Hepatocyte (in vitro differentiated cells): ENCODE data around the gene REV3L. TPM values are rescaled to one million over a fixed set of nuclear protein-coding genes. Genes with fewer than 3 reads are reported as not detected.

Experiments used
- DNase-seq: peaks from one replicate; pipeline ENCODE4 v3.0.0-alpha.2; 2016; ENCODE audit warnings: low spot score
- H2AFZ ChIP-seq: fragments of 200-600 bp; sonication (generic); 2 replicates; pipeline ENCODE4 v1.6.0; 2016; ENCODE audit warnings: antibody characterized with exemption, mild to moderate bottlenecking
- H3K27ac ChIP-seq: fragments of 200-600 bp; sonication (generic); 2 replicates; pipeline ENCODE4 v1.5.1; 2016; ENCODE audit warnings: mild to moderate bottlenecking
- H3K27me3 ChIP-seq: fragments of 200-600 bp; sonication (generic); 2 replicates; pipeline ENCODE4 v1.6.1; 2016
- H3K36me3 ChIP-seq: fragments of 200-600 bp; sonication (generic); replicated peaks from 2 replicates; pipeline ENCODE4 v1.5.1; 2016; ENCODE audit warnings: low read depth; ENCODE audit not compliant: insufficient read depth
- H3K4me1 ChIP-seq: fragments of 200-600 bp; sonication (generic); 2 replicates; pipeline ENCODE4 v1.5.1; 2016; ENCODE audit warnings: mild to moderate bottlenecking, moderate library complexity; ENCODE audit not compliant: insufficient read depth
- H3K4me2 ChIP-seq: fragments of 200-600 bp; sonication (generic); 2 replicates; pipeline ENCODE4 v1.6.0; 2016
- H3K4me3 ChIP-seq: fragments of 200-600 bp; sonication (generic); 2 replicates; pipeline ENCODE4 v1.5.1; 2016; ENCODE audit warnings: mild to moderate bottlenecking
- H3K79me2 ChIP-seq: fragments of 200-600 bp; sonication (generic); 2 replicates; pipeline ENCODE4 v1.6.0; 2017; ENCODE audit warnings: mild to moderate bottlenecking
- H3K9me2 ChIP-seq: fragments of 200-600 bp; sonication (generic); replicated peaks from 2 replicates; pipeline ENCODE4 v1.6.0; 2017; ENCODE audit warnings: mild to moderate bottlenecking; ENCODE audit not compliant: insufficient read depth
- H3K9me3 ChIP-seq: fragments of 200-600 bp; sonication (generic); 2 replicates; pipeline ENCODE4 v1.5.1; 2016; ENCODE audit warnings: low read depth, mild to moderate bottlenecking
- H4K20me1 ChIP-seq: fragments of 200-600 bp; sonication (generic); 2 replicates; pipeline ENCODE4 v1.6.0; 2016; ENCODE audit warnings: mild to moderate bottlenecking; ENCODE audit not compliant: insufficient read depth, poor library complexity, severe bottlenecking
- CTCF ChIP-seq: fragments of 200-600 bp; sonication (generic); IDR thresholded peaks from 2 replicates; pipeline ENCODE4 v1.5.1; 2016; ENCODE audit warnings: antibody characterized with exemption, mild to moderate bottlenecking; ENCODE audit not compliant: poor library complexity
- EZH2 ChIP-seq: fragments of 200-600 bp; sonication (generic); IDR thresholded peaks from 2 replicates; pipeline ENCODE4 v1.6.1; 2016; ENCODE audit warnings: antibody characterized with exemption, mild to moderate bottlenecking, borderline replicate concordance
- EZH2phosphoT487 ChIP-seq: fragments of 200-600 bp; sonication (generic); IDR thresholded peaks from one replicate; pipeline ENCODE4 v1.6.1; 2018; ENCODE audit warnings: antibody characterized with exemption, mild to moderate bottlenecking, low read depth, moderate library complexity; ENCODE audit not compliant: unreplicated experiment, severe bottlenecking
- WGBS: methylation state at CpG from one replicate; pipeline ENCODE4 v1.1.6; 2016; ENCODE audit warnings: low lambda C conversion rate; ENCODE audit errors: missing lambda C conversion rate; 5-methylcytosine and 5-hydroxymethylcytosine counted together
- polyA plus RNA-seq: library from polyadenylated mRNA; unstranded; fragments of >200 nt; fragmentation: Nextera tagmentation; extraction: Ambion mirVana; gene quantifications from 2 replicates; pipeline ENCODE4 v1.2.1, GENCODE V29; 2016
- total RNA-seq: library from RNA; depleted of rRNA; stranded (reverse); fragments of >200 nt; gene quantifications from 2 replicates; pipeline ENCODE4 v1.2.3, GENCODE V29; 2014

REV3L gene
- total and polyA plus RNA-seq, 2 experiments from 2014 or later = 17.6 to 29.4 TPM

- H3K4me2 ChIP-seq = no peak overlapping the region
- H3K27me3 ChIP-seq = no peaks in the 10 kb centered on the region
- no peaks in the 10 kb centered on the region for H3K4me1 ChIP-seq
- TF ChIP-seq CTCF = no peak
- no peak for TF ChIP-seq EZH2phosphoT487
- TF ChIP-seq EZH2 = no peak
- no peaks in the 10 kb centered on the region for H3K36me3 ChIP-seq
- no peaks in the 10 kb centered on the region for H3K9me3 ChIP-seq
- H3K9me2 ChIP-seq = no peaks in the 10 kb centered on the region
- no peak for DNase-seq
- no peak overlapping the region for H2AFZ ChIP-seq
- H3K27ac ChIP-seq = no peak overlapping the region
- H4K20me1 ChIP-seq = no peaks in the 10 kb centered on the region
- H3K4me3 ChIP-seq = no peak overlapping the region
- no peaks in the 10 kb centered on the region for H3K79me2 ChIP-seq
Measured at GRCh38 chr6:111381123-111381522, 101.9 kb downstream of the REV3L start.

GRCh38 chr6:111379831-111380230, 103.2 kb downstream of the REV3L start:
- no peaks in the 10 kb centered on the region for H3K27me3 ChIP-seq
- H4K20me1 ChIP-seq = no peaks in the 10 kb centered on the region
- H3K4me1 ChIP-seq = no peaks in the 10 kb centered on the region
- no peaks in the 10 kb centered on the region for H3K79me2 ChIP-seq
- H2AFZ ChIP-seq = no peak overlapping the region
- H3K27ac ChIP-seq = no peak overlapping the region
- no peak for TF ChIP-seq EZH2
- no peak for TF ChIP-seq CTCF
- TF ChIP-seq EZH2phosphoT487 = no peak
- 99% methylated on average over 2 of the region's 2 CpGs for WGBS
- no peak overlapping the region for H3K4me2 ChIP-seq
- H3K9me3 ChIP-seq = no peaks in the 10 kb centered on the region
- no peak for DNase-seq
- H3K9me2 ChIP-seq = no peaks in the 10 kb centered on the region
- no peaks in the 10 kb centered on the region for H3K36me3 ChIP-seq
- no peak overlapping the region for H3K4me3 ChIP-seq

GRCh38 chr6:111379302-111379701, 103.7 kb downstream of the REV3L start:
- H3K4me2 ChIP-seq = no peak overlapping the region
- no peak for TF ChIP-seq EZH2
- no peak for TF ChIP-seq CTCF
- TF ChIP-seq EZH2phosphoT487 = no peak

GRCh38 chr6:111377558-111378120, 105.4 kb downstream of the REV3L start:
- Histone ChIP-seq H2AFZ (no peak overlapping the region), H3K4me1 (no peaks in the 10 kb centered on the region), H3K9me2 (no peaks in the 10 kb centered on the region), H3K27ac (no peak overlapping the region), H3K4me3 (no peak overlapping the region), H3K27me3 (no peaks in the 10 kb centered on the region), H3K9me3 (no peaks in the 10 kb centered on the region), H4K20me1 (no peaks in the 10 kb centered on the region), H3K79me2 (no peaks in the 10 kb centered on the region), H3K4me2 (no peak overlapping the region), H3K36me3 (no peaks in the 10 kb centered on the region)
- no peak for TF ChIP-seq EZH2phosphoT487
- 96% methylated on average over 2 of the region's 2 CpGs for WGBS
- DNase-seq = no peak

More at GRCh38 chr6:111379302-111379701, 103.7 kb downstream of the REV3L start:
- Histone ChIP-seq H3K36me3 (no peaks in the 10 kb centered on the region), H3K4me1 (no peaks in the 10 kb centered on the region), H3K79me2 (no peaks in the 10 kb centered on the region), H3K27ac (no peak overlapping the region), H3K9me2 (no peaks in the 10 kb centered on the region), H3K27me3 (no peaks in the 10 kb centered on the region), H2AFZ (no peak overlapping the region), H3K9me3 (no peaks in the 10 kb centered on the region), H3K4me3 (no peak overlapping the region), H4K20me1 (no peaks in the 10 kb centered on the region)
- DNase-seq = no peak
